GM21619 (cell line): Measurements from ENCODE around the gene SMIM11.
"Not testable (repeated sequence)": the region's sequence is repeated elsewhere in the genome, so short reads cannot be mapped to it uniquely, and the experiment has no call there.

Experiments
- ATAC-seq: cut with Tn5 transposase; IDR thresholded peaks from one replicate; pipeline ENCODE4 v1.9.1; 2021; ENCODE audit not compliant: unreplicated experiment

The SMIM11 gene

GRCh38 chr21:34354836-34355235, 20.5 kb upstream of the SMIM11 start:
- ATAC-seq: no peak

DNA sequence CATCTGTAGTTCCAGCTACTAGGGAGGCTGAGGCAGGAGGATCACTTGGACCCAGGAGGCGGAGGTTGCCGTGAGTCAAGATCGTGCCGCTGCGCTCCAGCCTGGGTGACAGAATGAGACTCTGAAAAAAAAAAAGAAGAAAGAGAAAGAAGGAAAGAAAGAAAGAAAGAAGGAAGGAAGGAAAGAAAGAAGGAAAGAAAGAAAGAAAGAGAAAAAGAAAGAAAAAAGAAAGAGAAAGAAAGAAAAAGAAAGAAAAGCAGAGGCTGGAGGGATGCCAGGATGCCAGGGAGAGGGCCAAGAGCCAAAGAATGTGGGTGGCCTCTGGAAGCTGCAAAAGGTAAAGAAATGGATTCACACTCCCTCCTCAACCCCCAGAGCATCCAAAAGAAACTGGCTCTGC, 19.7 kb upstream of the SMIM11 start:
- ATAC-seq: no peak

DNA sequence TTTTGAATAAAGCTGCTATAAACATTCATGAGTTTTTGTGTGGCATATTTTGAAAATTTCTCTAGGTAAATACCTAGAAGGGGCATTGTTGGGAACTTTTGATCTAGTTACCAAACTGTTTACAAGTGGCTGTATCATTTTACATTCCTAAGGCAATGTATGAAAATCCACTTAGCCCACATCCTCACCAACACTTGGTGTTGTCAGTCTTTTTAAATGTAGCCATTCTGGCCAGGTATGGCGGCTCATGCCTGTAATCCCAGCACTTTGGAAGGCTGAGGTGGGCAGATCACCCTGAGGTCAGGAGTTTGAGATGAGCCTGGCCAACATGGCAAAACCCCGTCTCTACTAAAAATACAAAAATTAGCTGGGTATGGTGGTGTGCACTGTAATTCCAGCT, 17.4 kb upstream of the SMIM11 start:
- ATAC-seq: no peak

DNA sequence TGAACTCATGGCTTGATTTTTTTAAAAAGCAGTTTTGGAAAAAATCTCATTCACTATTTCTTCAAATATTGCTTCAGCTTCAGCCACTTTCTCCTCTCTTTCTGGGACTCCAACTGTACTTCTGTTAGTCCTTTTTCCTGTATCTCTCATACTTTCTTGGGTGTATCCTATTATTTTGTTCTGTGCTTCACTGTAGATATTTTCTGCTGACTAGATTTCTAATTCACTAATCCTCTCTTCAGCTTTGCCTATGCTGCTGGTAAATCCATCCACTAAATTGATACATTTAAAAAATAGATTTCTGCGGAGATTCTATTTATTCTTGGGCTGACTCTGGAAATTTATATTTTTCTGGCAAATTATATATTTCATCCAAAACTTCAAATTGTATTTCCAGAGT, 16.4 kb upstream of the SMIM11 start:
- ATAC-seq: no peak

DNA sequence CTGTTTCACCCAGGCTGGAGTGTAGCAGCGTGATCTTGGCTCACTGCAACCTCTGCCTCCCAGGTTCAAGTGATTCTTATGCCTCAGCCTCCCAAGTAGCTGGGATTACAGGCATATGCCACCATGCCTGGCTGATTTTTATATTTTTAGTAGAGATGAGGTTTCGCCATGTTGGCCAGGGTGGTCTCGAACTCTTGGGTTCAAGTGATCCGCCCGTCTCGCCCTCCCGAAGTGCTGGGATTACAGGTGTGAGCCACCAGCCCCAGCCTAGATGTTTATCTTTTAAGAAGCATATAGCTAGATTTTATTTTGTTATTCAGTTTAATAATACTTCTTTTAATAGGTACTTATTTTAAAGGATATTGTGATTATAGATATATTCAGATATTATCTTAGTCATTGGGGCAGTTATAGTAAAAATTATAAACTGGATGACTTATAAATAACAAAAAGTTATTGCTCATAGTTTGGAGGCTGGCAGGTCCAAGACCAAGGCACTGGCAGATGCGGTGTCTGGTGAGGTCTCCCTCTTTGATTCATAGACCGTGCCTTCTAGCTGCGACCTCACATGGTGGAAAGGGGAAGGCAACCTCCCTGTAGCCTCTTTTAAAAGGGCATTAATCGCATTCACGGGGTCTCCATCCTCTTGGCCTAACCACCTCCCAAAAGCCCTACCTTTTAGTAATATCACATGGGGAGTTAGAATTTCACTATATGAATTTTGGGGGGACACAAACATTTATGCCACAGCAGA, 14.6 kb upstream of the SMIM11 start:
- no peak for ATAC-seq

DNA sequence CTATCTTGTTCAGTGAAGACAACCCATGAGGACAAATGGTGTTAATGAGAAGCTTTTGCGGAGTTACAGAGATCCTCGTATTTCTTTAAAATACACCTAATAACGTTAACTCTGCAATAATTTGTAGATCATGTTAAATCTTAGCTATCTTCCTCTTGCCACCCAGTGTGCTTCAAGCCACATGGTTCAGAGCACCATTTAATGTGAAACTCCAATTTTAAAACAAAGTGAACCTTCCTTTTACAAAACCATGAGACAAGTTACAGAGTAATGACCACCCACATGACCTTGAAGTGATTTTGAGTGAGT, 13.2 kb upstream of the SMIM11 start:
- no peak for ATAC-seq

GRCh38 chr21:34362670-34363069, 12.6 kb upstream of the SMIM11 start:
- ATAC-seq: no peak

- ATAC-seq: no peak
Observed at GRCh38 chr21:34363733-34364132, 11.6 kb upstream of the SMIM11 start, which contains the start of gene KCNE2. Gene KCNE2 (plus strand): TSS chr21:34364006. CDS start chr21:34370479, 6,473 bp downstream.

- ATAC-seq: no peak
Observed at GRCh38 chr21:34364921-34365320, 10.4 kb upstream of the SMIM11 start.

GRCh38 chr21:34365809-34366208, 9.5 kb upstream of the SMIM11 start:
- ATAC-seq: no peak

DNA sequence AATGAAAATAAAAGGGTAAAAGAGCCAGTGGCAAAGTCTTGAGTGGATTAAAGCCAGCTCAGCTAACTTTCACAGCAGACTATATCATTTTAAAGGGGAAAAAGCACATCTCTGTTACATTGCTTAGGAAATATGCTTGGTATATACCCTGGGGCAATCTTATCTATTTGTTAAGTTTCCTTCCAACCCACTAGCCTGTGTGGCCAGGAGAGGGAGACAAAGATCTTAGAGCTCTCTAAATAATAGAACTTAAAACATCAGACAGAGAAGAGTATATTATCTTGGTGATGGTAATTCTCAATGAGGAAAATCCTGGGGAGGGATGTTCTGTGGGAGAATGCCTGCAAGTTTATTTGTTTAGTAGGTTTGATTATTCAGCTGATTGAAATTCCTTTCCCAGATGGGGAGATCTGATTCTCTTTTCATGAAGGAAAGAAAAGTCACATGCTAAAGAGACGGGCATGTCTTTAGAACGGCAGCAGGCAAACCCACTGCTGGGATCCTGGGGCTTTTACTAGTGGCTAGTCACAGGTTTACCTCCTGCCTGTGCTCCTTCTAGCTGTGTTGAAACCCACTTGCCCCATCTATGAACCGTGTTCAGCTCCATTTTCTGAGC, 7.9 kb upstream of the SMIM11 start:
- ATAC-seq: no peak

GRCh38 chr21:34369741-34370140, 5.6 kb upstream of the SMIM11 start:
- no peak for ATAC-seq

GRCh38 chr21:34372321-34372720, 3.0 kb upstream of the SMIM11 start:
- ATAC-seq: no peak

- ATAC-seq: not testable (repeated sequence)
Observed at GRCh38 chr21:34374462-34374861, 845 bp upstream of the SMIM11 start.

- peak; percentile 68 for ATAC-seq
Observed at GRCh38 chr21:34375619-34375972, 289 bp downstream of the SMIM11 start.

- not testable (repeated sequence) for ATAC-seq
Observed at GRCh38 chr21:34383138-34383537, 7.8 kb downstream of the SMIM11 start.

DNA sequence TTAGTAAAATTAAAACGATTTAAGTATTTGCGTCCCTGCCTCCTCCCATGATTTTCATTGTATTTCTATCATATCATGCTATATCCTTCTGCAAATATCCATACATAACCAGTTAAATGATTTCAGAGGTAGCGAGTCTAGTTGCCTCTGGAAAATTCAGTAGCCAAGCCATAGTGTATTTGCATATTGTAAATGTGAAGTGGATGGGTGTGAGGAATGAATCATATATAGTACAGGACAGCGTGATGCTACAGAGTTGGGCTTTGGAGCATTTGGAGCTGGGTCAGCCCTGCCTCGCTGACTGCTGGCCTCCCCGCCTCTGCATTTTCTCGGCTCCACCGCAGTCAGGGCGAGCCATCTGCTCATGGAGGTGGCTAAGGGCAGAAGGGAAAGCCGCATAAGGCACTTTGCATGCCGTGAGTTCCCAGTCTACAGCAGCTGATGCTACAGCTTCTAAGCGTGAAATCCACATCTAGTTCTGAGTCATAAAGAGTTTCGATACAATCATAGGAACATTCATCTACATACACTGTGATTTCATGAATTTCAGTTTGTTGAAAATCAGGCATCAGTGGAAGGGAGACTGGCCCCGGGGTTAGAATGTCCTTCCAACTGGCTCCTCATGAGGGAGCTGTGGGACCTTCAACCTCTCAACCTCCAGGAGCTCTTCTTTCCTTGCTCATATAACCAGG, 8.6 kb downstream of the SMIM11 start:
- ATAC-seq: peak; percentile 87

DNA sequence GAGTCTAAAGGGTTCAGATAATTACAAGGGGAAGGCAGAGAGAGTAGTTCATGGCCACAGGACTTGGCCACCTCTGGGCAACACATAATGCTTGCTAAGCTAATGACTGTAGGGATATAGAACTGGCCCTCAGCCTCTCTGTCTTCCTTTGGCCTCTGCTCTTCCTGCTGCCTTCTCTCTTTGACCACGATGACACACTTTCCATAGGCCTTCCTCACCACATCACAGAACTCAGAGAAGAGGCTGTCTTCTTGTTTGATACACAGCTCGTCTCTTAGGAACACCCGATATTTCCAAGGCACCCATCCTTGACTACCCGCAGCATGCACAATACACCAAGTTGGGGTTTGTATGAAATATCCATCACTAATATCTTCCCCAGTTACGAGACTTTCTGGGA, 25.2 kb downstream of the SMIM11 start:
- not testable (repeated sequence) for ATAC-seq

DNA sequence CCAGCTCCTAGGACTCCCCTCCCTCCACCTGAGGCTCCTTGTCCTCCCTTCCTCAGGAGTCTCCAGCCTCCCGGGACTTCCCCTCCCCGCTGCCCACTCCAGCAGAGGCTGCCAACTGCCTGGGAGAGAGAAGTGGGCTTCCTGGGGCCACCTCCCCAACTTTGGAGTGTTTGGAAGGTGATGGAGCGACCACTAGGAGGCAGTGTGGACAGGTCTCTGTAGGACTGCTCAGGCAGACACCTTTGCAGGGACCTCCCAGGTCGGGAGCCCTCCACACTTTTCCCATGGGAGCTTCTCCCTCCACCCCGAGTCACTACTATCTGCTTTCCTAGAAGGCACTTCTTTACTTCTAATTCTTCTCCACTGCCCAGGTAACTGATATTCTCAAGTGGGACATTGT, 29.4 kb downstream of the SMIM11 start:
- ATAC-seq: not testable (repeated sequence)

DNA sequence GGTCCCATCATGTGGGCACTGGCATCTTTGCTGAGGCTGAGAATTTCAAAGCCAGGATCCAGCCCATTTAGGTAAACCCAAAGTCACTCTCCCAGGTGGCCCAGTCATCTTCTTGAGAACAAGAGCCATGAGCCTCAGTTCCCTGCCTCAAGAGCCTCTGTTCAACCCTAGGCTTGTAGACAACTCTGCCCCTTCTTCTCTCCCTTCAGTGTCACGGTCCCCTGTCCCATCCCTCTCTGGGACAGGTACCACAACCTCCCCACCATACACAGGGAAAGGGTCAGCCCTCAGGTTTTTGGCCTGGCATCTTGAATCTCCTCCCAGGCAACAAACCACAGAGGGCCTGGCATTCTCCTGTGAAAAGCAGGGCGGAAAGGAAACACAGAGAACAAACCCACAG, 30.4 kb downstream of the SMIM11 start:
- ATAC-seq: not testable (repeated sequence)

- not testable (repeated sequence) for ATAC-seq
Observed at GRCh38 chr21:34406102-34406501, 30.8 kb downstream of the SMIM11 start.

DNA sequence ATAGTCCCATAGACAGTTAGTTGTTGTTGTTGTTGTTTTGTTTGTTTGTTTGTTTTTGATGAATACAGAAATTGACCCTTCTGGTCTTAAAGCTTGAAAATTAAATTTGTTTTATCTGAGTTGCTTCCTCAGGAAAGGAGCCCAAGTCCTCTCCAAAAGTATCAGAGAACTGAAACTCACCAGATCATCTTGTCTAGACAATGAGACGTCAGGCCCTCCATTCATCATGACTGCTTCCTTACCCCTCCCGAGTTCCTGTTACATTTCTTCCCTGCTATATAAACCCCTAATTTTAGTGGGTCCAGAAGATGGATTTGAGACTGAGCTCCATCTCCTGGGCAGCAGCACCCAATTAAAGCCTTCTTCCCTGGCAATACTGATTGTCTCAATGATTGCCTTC, 31.4 kb downstream of the SMIM11 start:
- ATAC-seq: not testable (repeated sequence)
